ENCODE data around the gene RELN.

GRCh38 chr7:103702982-103703381 lies 286.5 kb downstream of the RELN start:
- TF ChIP-seq CTCF (IDR thresholded peaks at IDR 0.05), result no peak
- TF ChIP-seq ZNF263 (CRISPR knock-in tag; IDR thresholded peaks at IDR 0.05; ENCODE audit: low read depth), result no peak
- TF ChIP-seq CREM (CRISPR knock-in tag; IDR thresholded peaks at IDR 0.05), result no peak
- TF ChIP-seq ZBTB21 (CRISPR knock-in tag; IDR thresholded peaks at IDR 0.05; ENCODE audit: borderline replicate concordance), result no peak
